GM21381 (cell line): ENCODE measurements around the gene ZKSCAN1.

Experiments
- ATAC-seq: cut with Tn5 transposase; IDR thresholded peaks from one replicate; pipeline ENCODE4 v1.9.1; 2021; ENCODE audit warnings: mild to moderate bottlenecking, moderate library complexity; ENCODE audit not compliant: unreplicated experiment

Gene ZKSCAN1

DNA sequence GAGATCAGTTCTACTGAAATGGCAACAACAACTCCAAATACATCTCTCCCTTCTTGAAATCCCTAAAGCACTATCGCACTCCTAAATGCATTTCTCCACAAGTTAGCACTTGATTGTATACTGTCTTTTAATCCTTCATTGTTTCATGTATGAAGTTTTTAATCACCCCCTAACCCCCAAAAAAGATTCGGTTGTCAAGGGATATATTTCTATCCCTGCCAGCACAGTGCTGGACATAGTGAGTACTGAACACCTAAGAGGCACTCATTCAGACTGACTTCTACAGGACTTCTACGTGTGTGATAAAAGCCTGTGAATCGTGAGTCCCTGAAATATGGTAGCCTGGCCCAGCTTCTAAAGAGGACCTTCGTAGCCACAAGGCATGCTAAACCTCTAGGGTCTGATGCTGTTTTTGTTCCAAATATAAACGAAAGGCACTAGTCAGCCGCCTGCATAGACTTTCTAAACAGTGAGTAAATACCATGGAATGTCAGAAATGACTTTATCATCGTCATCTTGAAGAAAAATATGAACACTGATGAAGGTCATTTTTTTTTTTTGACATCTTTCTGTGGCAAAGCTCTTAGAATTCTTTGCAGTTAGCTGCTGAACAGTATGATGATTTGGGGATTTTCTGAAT is 19.6 kb downstream of the ZKSCAN1 start:
- no peak for ATAC-seq

GRCh38 chr7:100035876-100036275 is 20.5 kb downstream of the ZKSCAN1 start:
- ATAC-seq, result no peak

DNA sequence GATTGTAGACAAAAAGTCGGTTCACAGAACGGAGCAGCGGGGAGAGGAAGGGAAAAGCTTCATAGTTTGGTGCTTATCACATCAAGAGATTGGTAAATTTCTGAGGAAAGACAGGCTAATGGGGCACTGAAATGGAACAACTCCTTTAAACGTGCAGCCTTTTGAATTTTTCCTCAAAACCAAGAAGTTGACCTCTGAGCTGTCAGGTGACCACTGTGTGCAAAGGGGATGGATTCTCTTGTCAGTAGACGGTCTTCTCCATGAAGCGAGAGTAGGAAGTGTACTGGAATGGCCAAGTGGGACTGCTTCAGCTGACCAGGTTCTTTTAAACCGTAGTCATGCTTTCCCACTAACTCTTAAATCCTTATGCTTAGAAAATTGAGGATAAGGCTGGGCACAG is 22.9 kb downstream of the ZKSCAN1 start:
- no peak for ATAC-seq

- no peak for ATAC-seq
Observed at GRCh38 chr7:100040575-100040974, 25.2 kb downstream of the ZKSCAN1 start.

DNA sequence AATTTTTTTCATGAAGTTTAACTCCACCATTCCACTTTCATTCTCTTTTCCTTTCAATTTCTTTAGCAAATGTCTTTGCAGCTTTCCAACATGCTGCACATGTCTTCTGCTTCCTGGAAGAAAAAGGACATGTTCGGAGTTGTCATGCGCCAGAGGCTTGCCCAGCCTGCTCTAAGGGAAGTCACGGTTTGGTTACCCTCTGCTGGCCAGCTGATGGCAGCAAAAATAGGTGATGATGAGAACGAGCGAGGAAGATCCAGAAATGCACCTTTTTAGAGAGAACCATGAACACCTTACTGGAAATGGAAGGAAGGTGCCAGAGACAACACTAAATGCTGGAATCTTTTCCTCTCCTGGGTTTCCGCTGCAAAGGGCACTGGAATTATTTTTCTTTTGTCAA is 29.3 kb downstream of the ZKSCAN1 start:
- no peak for ATAC-seq

DNA sequence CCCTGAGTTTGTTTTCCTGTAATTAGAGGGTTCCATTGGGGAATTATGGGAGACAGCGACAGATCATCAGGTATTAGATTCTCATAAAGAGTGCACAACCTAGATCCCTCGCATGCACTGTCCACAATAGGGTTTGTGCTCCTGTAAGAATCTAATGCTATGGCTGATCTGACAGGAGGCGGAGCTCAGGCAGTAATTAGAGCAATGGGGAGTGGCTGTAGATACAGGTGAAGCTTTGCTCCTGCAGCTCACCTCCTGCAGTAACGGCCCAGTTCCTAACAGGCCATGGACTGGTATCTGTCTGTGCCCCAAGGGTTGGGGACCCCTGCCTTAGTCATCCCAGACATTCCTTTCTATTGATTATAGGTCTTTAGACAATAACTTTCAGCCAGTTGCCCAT is 33.3 kb downstream of the ZKSCAN1 start:
- no peak for ATAC-seq

- ATAC-seq, result peak; percentile 90
Observed at GRCh38 chr7:100049441-100050291, 34.3 kb downstream of the ZKSCAN1 start, which contains the start of gene ZSCAN21. Gene ZSCAN21 (plus strand): TSS chr7:100049774. CDS start chr7:100057007, 7,233 bp downstream.

- no peak for ATAC-seq
Observed at GRCh38 chr7:100051611-100052010, 36.2 kb downstream of the ZKSCAN1 start.

DNA sequence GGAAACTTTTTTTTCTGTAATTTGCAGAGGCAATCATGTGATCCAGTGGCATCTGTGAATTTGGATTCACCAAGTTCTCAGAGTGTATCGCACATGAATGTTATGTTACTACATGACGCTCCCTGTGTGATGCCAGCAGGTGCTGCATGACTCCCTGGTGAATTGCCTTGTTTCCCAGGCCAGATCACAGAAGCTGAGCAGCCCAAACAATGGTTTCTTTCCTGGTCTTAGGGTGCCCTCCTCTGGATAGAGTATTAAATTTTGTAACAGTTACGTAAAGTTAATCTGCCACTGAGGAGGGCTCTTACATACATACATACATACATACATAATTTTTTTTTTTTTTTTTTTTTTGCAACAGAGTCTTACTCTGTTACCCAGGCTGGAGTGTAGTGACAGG is 37.8 kb downstream of the ZKSCAN1 start:
- ATAC-seq, result no peak

GRCh38 chr7:100057006-100057405 is 41.6 kb downstream of the ZKSCAN1 start:
- ATAC-seq, result no peak

- ATAC-seq, result no peak
Observed at GRCh38 chr7:100059251-100059739, 43.9 kb downstream of the ZKSCAN1 start.

- ATAC-seq, result no peak
Observed at GRCh38 chr7:100061518-100062193, 46.3 kb downstream of the ZKSCAN1 start.

GRCh38 chr7:100063376-100063775 is 48.0 kb downstream of the ZKSCAN1 start:
- no peak for ATAC-seq

DNA sequence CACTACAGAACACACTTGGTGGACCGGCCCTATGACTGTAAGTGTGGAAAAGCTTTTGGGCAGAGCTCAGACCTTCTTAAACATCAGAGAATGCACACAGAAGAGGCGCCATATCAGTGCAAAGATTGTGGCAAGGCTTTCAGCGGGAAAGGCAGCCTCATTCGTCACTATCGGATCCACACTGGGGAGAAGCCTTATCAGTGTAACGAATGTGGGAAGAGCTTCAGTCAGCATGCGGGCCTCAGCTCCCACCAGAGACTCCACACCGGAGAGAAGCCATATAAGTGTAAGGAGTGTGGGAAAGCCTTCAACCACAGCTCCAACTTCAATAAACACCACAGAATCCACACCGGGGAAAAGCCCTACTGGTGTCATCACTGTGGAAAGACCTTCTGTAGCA is 48.8 kb downstream of the ZKSCAN1 start:
- ATAC-seq, result no peak

DNA sequence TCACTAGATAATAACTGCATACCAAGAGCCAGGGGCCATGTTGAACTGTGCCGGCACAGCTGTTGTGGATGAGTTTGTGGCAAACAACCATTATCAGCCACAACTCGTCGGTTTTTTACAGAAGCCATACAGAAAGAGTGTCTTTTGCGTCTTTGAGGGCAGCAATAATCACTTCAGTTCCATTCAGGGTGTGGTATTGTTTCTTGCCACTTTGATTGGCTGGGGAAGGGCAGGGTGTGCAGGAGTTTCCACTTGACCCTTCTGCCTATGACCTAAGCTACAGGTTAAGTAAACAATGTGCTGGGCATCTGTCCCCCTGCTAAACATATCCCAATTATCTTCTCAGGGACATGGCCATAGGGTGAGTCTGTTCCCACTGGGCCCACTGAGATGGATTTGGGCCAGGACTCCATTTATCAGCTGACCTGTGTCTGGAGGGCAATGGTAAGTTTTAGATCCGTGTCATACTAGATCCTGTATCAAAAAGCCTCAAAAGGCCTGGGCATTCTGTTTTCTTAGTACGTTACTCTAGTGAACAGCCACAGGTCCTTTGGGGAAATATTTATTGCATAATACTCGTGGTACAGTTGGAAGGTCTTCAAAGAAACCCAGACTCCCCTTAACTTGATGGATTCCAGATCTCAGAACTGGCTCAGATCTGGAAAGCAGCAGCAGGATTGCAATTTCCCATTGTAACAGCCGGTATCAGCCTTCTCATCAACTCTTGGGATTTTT is 50.2 kb downstream of the ZKSCAN1 start:
- ATAC-seq, result no peak

- no peak for ATAC-seq
Observed at GRCh38 chr7:100066953-100067352, 51.6 kb downstream of the ZKSCAN1 start.

DNA sequence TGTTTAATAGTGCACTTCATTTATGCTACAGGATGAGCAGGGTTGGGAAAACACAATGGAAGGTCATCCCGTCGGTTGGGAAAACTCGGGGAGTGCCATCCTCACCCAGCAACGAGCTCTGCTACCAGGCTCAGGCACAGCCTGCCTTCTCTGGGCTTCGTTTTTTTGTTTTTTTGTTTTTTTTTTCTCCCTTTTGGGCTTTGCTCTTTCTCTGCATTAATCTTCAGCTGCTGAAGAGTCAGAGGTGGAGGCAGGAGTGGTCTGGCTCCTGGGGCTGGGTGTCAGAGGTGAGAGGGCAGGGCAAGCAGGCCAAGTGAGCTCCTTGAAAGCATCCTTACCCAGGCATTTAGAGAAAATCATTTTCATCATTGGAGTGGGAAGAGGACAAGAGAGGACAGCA is 54.6 kb downstream of the ZKSCAN1 start:
- no peak for ATAC-seq

- no peak for ATAC-seq
Observed at GRCh38 chr7:100071018-100071723, 55.8 kb downstream of the ZKSCAN1 start.

DNA sequence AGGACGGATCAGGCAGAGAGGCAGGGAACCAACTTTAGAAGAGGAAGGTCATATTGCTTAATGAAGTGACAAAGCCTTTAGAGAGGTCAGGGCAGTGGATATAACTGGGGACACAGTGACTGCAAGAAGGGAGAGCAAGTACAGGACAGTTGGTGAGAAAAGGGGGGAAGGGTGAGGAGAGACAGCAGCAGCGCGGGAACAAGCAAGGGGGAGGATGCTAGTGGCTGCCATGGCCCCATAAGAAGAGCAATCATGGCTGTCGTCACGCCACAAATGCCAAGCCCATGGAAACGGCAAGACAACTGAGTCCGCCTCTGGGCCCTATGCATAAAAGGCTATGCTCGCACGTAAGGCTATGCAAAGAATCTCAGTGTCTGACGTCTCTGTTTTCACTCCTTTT is 57.1 kb downstream of the ZKSCAN1 start:
- no peak for ATAC-seq

- no peak for ATAC-seq
Observed at GRCh38 chr7:100074841-100075240, 59.4 kb downstream of the ZKSCAN1 start.
